ENCODE measurements around the gene TYMS.

DNA sequence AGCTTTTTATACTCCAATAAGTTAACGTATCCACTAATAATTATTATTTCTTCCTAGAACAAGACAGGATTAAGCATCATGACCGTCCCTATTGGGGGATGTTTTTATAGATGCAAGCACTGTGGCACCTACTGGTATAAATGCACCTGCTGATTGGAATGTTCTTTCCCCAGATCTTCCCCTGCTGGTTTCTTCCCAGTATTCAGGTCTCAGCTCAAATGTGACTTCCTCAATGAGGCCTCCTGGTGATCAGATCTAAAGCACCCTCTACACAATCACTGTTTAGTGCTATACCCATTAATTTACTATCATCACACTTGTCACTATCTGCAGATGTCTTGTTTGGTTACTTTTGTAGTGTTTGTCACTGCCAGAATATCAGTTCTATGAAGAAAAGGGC lies 3.9 kb upstream of the TYMS start:
- TF ChIP-seq, protein P1, sequence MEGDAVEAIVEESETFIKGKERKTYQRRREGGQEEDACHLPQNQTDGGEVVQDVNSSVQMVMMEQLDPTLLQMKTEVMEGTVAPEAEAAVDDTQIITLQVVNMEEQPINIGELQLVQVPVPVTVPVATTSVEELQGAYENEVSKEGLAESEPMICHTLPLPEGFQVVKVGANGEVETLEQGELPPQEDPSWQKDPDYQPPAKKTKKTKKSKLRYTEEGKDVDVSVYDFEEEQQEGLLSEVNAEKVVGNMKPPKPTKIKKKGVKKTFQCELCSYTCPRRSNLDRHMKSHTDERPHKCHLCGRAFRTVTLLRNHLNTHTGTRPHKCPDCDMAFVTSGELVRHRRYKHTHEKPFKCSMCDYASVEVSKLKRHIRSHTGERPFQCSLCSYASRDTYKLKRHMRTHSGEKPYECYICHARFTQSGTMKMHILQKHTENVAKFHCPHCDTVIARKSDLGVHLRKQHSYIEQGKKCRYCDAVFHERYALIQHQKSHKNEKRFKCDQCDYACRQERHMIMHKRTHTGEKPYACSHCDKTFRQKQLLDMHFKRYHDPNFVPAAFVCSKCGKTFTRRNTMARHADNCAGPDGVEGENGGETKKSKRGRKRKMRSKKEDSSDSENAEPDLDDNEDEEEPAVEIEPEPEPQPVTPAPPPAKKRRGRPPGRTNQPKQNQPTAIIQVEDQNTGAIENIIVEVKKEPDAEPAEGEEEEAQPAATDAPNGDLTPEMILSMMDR (IDR thresholded peaks at IDR 0.05) = no peak
- TF ChIP-seq POLR2A (IDR thresholded peaks at IDR 0.05) = no peak
